GM23248 (cell line): Measurements from ENCODE around the gene TTC4. TPM values are rescaled to one million over a fixed set of nuclear protein-coding genes. Genes with fewer than 3 reads are reported as not detected.

Experiments used
- DNase-seq: peaks from one replicate; pipeline ENCODE4 v3.0.0-alpha.2; 2015
- H2AFZ ChIP-seq: fragments of 200-600 bp; sonication (generic); 2 replicates; pipeline ENCODE4 v1.6.1; 2016; ENCODE audit warnings: antibody characterized with exemption
- H3F3A ChIP-seq: fragments of 200-600 bp; sonication (generic); 2 replicates; pipeline ENCODE4 v1.6.1; 2016; ENCODE audit warnings: mild to moderate bottlenecking, antibody characterized with exemption, mixed run types; ENCODE audit not compliant: insufficient read depth
- H3K27ac ChIP-seq: fragments of 200-600 bp; sonication (generic); 2 replicates; pipeline ENCODE4 v1.5.1; 2016; ENCODE audit warnings: mild to moderate bottlenecking
- H3K27me3 ChIP-seq: fragments of 200-600 bp; sonication (generic); replicated peaks from 2 replicates; pipeline ENCODE4 v1.6.1; 2016; ENCODE audit warnings: mild to moderate bottlenecking; ENCODE audit not compliant: insufficient read depth
- H3K36me3 ChIP-seq: fragments of 200-600 bp; sonication (generic); 2 replicates; pipeline ENCODE4 v1.6.1; 2016; ENCODE audit warnings: low read depth, mild to moderate bottlenecking
- H3K4me1 ChIP-seq: fragments of 200-600 bp; sonication (generic); 2 replicates; pipeline ENCODE4 v1.6.1; 2016; ENCODE audit warnings: mild to moderate bottlenecking; ENCODE audit not compliant: insufficient read depth
- H3K4me2 ChIP-seq: fragments of 200-600 bp; sonication (generic); one replicate; pipeline ENCODE4 v1.6.1; 2016; ENCODE audit warnings: mild to moderate bottlenecking; ENCODE audit not compliant: unreplicated experiment
- H3K4me3 ChIP-seq: fragments of 200-600 bp; sonication (generic); 2 replicates; pipeline ENCODE4 v1.5.1; 2016; ENCODE audit warnings: mild to moderate bottlenecking
- H3K79me2 ChIP-seq: fragments of 200-600 bp; sonication (generic); 2 replicates; pipeline ENCODE4 v1.6.1; 2016; ENCODE audit warnings: mild to moderate bottlenecking; ENCODE audit not compliant: insufficient read depth
- H3K9ac ChIP-seq: fragments of 200-600 bp; sonication (generic); 2 replicates; pipeline ENCODE4 v1.6.1; 2016; ENCODE audit warnings: mild to moderate bottlenecking
- H3K9me2 ChIP-seq: fragments of 200-600 bp; sonication (generic); 2 replicates; pipeline ENCODE4 v1.6.1; 2016; ENCODE audit warnings: mixed run types, mild to moderate bottlenecking, moderate library complexity; ENCODE audit not compliant: insufficient read depth
- H3K9me3 ChIP-seq: fragments of 200-600 bp; sonication (generic); one replicate; pipeline ENCODE4 v1.6.1; 2017; ENCODE audit warnings: low read depth
- H4K20me1 ChIP-seq: fragments of 200-600 bp; sonication (generic); 2 replicates; pipeline ENCODE4 v1.6.0; 2016; ENCODE audit not compliant: insufficient read depth
- EZH2 ChIP-seq: fragments of 200-600 bp; sonication (generic); IDR thresholded peaks from 2 replicates; pipeline ENCODE4 v1.6.1; 2018; ENCODE audit warnings: antibody characterized with exemption, mild to moderate bottlenecking; ENCODE audit not compliant: insufficient read depth, poor library complexity, severe bottlenecking
- EZH2phosphoT487 ChIP-seq: fragments of 200-600 bp; sonication (generic); IDR thresholded peaks from 2 replicates; pipeline ENCODE4 v1.6.1; 2018; ENCODE audit warnings: antibody characterized with exemption, moderate library complexity, mild to moderate bottlenecking, low read depth; ENCODE audit not compliant: insufficient read depth
- WGBS, 2 experiments: methylation state at CpG; one replicate each; pipeline ENCODE4 v1.1.6; 2015 to 2017; ENCODE audit warnings: low lambda C conversion rate in 2 of 2, low coverage in 1 of 2; ENCODE audit errors: missing lambda C conversion rate in 2 of 2; 5-methylcytosine and 5-hydroxymethylcytosine counted together
- in situ Hi-C: fragments of 300-500 bp; cut with MboI; formaldehyde crosslinking; loops from 2 replicates; pipeline ENCODE4 v1.15.0; 2020
- polyA plus RNA-seq: library from polyadenylated mRNA; unstranded; fragments of >200 nt; fragmentation: Nextera tagmentation; extraction: Ambion mirVana; gene quantifications from 2 replicates; pipeline ENCODE4 v1.2.1, GENCODE V29; 2016
- total RNA-seq: library from RNA; depleted of rRNA; stranded (reverse); fragments of >200 nt; shearing (Covaris generic); gene quantifications from 2 replicates; pipeline ENCODE4 v1.2.3, GENCODE V29; 2014

TTC4 gene
- total and polyA plus RNA-seq, 2 experiments from 2014 or later = 24.2 to 27.1 TPM

DNA sequence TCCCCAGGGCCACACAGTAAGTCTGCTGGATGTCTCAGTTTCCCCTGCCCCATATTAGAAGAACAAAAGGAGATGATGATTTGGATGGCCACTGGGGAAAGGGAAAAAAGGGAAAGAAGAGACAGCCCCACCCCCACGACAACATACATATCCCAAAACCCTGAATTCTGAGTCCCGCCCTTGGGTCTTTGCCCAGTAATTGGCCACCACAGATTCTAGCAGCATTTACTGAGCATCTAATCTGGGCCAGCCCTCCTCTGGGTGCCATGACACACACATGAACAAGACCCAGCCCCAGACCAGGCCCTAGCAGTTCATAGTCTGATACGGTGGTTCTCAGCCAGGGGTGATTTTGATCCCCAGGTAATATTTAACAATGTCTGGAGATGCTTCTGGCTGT lies 5.2 kb upstream of the TTC4 start:
- no peaks in the 10 kb centered on the region for H3K9me3 ChIP-seq
- no peaks in the 10 kb centered on the region for H3K4me1 ChIP-seq
- H3K4me2 ChIP-seq = no peak overlapping the region
- TF ChIP-seq EZH2phosphoT487 (no peak), EZH2 (no peak)
- 59 to 72% methylated on average over 3 of the region's 3 CpGs for whole genome bisulfite sequencing, 2 experiments
- no peaks in the 10 kb centered on the region for H3K36me3 ChIP-seq
- in situ Hi-C loops = no loop called here
- H3K79me2 ChIP-seq = no peaks in the 10 kb centered on the region
- H3K9ac ChIP-seq = no peak overlapping the region
- no peak overlapping the region for H3K4me3 ChIP-seq
- no peaks in the 10 kb centered on the region for H4K20me1 ChIP-seq
- no peaks in the 10 kb centered on the region for H3F3A ChIP-seq
- H2AFZ ChIP-seq = no peak overlapping the region
- DNase-seq = peak; percentile 7
- no peaks in the 10 kb centered on the region; the same call in 1 of the 2 replicates for H3K27me3 ChIP-seq
- H3K9me2 ChIP-seq = no peaks in the 10 kb centered on the region
- no peak overlapping the region for H3K27ac ChIP-seq

DNA sequence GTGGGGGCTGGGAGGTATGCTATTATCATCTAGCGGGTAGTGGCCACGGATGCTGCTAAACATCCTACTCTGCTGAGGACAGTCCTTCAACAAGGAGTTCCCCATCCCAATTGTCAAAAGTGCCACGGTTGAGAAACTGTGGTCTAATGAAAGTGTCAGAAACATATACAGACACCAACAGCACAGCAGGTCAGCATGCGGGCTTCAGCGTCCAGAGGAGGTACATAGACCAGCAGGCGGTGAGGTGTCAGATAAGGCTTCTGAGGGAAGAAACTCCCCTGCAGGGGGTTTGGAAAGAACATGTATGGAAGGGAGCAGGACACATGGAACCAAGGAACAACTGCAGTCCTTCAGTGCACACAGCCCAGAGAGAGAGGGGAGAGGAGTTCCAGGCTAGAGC lies 4.8 kb upstream of the TTC4 start:
- Histone ChIP-seq H3F3A (no peaks in the 10 kb centered on the region), H3K79me2 (no peaks in the 10 kb centered on the region), H3K27ac (no peak overlapping the region), H3K4me2 (no peak overlapping the region), H3K27me3 (no peaks in the 10 kb centered on the region; the same call in 1 of the 2 replicates), H3K4me3 (no peak overlapping the region), H3K36me3 (no peaks in the 10 kb centered on the region), H3K4me1 (no peaks in the 10 kb centered on the region), H3K9me3 (no peaks in the 10 kb centered on the region), H3K9me2 (no peaks in the 10 kb centered on the region), H3K9ac (no peak overlapping the region), H4K20me1 (no peaks in the 10 kb centered on the region), H2AFZ (no peak overlapping the region)
- 73 to 75% methylated on average over 6 of the region's 6 CpGs for WGBS, 2 experiments
- in situ Hi-C loops = no loop called here
- DNase-seq = no peak
- TF ChIP-seq EZH2phosphoT487 (no peak), EZH2 (no peak)

DNA sequence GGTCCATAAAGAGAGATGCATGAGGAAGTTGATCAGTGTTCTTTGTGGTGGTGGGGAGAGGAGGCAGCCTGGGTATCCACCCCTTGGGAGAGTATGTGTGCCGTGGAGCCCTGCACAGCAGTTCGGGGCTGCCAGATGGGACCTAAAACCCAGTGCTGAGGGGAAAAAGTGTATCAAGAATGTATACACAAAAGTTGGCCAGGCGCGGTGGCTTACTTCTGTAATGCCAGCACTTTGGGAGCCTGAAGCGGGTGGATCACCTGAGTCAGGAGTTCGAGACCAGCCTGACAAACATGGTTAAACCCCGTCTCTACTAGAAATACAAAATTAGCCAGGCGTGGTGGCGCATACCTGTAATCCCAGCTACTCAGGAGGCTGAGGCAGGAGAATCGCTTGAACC lies 4.1 kb upstream of the TTC4 start:
- in situ Hi-C loops = no loop called here

DNA sequence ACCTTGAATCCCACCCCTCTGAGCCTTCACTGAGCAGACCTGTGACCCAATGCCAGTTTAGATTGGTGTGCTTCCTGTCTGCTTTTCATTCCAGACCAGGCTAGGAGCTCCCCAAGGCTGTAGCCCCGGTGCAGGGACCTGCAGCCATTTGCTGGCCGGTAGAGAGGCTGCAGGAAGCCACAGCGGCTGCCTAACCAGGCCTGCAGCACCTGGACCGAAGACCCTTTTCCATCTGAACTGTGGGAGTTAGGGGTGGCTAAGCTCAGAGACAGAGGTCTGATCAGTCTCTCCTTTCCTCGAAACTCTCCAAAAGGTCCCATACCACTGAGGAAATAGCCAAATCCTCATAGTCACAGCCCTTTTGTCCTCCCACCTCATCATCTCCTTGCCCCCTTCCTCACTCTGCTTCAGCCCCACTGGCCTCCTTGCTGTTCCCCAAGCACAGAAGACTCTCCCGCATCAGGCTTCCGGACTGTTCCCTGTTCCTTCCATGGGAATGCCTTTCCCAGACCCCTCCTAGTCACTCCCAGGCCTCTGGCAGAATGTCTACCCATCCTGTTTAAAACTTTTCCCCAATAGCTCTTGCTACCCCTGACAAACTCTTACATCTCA lies 674 bp upstream of the TTC4 start:
- in situ Hi-C loops = no loop called here
- H3K9me2 ChIP-seq = no peaks in the 10 kb centered on the region
- H3K27ac ChIP-seq = no peak overlapping the region
- TF ChIP-seq EZH2phosphoT487 = no peak
- no peak for TF ChIP-seq EZH2
- H3K9ac ChIP-seq = peak overlapping the region; percentile 92
- no peak for DNase-seq
- no peaks in the 10 kb centered on the region for H3K27me3 ChIP-seq
- H3K4me1 ChIP-seq = peaks cover 6% of the 10 kb centered on the region
- H3K4me3 ChIP-seq = peak overlapping the region; percentile 91
- 86 to 89% methylated on average over 7 of the region's 7 CpGs for WGBS, 2 experiments
- H4K20me1 ChIP-seq = no peaks in the 10 kb centered on the region
- H3F3A ChIP-seq = no peaks in the 10 kb centered on the region
- no peaks in the 10 kb centered on the region for H3K9me3 ChIP-seq
- peak overlapping the region; percentile 98 for H2AFZ ChIP-seq
- H3K4me2 ChIP-seq = peak overlapping the region; percentile 90
- peaks cover 15% of the 10 kb centered on the region; the same call in 1 of the 2 replicates for H3K36me3 ChIP-seq
- H3K79me2 ChIP-seq = peaks cover 40% of the 10 kb centered on the region

More for the DNA sequence above, 4.1 kb upstream of the TTC4 start:
- no peak for DNase-seq
- Histone ChIP-seq H3K4me2 (no peak overlapping the region), H3F3A (no peaks in the 10 kb centered on the region), H3K79me2 (peaks cover 5% of the 10 kb centered on the region), H3K4me1 (peaks cover 2% of the 10 kb centered on the region), H3K27me3 (no peaks in the 10 kb centered on the region; the same call in 1 of the 2 replicates), H2AFZ (no peak overlapping the region), H3K9me2 (no peaks in the 10 kb centered on the region), H3K27ac (no peak overlapping the region), H3K9ac (no peak overlapping the region), H3K4me3 (no peak overlapping the region), H3K36me3 (no peaks in the 10 kb centered on the region), H3K9me3 (no peaks in the 10 kb centered on the region), H4K20me1 (no peaks in the 10 kb centered on the region)
- TF ChIP-seq EZH2 (no peak), EZH2phosphoT487 (no peak)
- 82 to 86% methylated on average over 10 of the region's 10 CpGs for WGBS, 2 experiments
